Transverse colon (tissue), 4 donors: ENCODE results near the gene SLC37A2. TPM values are rescaled to one million over a fixed set of nuclear protein-coding genes. Genes with fewer than 3 reads are reported as not detected.
A peak's percentile ranks its signal among the peaks of the same experiment; 100 is the strongest.

ENCODE experiments used
- DNase-seq: peaks from one replicate; pipeline ENCODE4 v3.0.0-alpha.2; 2019
- H3K27ac ChIP-seq, 4 donors: fragments of 200-600 bp; sonication (generic); 2 replicates each; pipeline ENCODE4 v1.5.1; 2016 to 2018; ENCODE audit warnings: inconsistent platforms in 4 of 4
- H3K27me3 ChIP-seq: fragments of 200-600 bp; sonication (generic); 2 replicates; pipeline ENCODE4 v1.5.1; 2017; ENCODE audit warnings: inconsistent platforms
- H3K36me3 ChIP-seq, 4 donors: fragments of 200-600 bp; sonication (generic); 2 replicates each; pipeline ENCODE4 v1.5.1; 2017 to 2019; ENCODE audit warnings: inconsistent platforms in 4 of 4
- H3K4me1 ChIP-seq, 4 donors: fragments of 200-600 bp; sonication (generic); 2 replicates each; pipeline ENCODE4 v1.5.1; 2017 to 2020; ENCODE audit warnings: inconsistent platforms in 4 of 4
- H3K4me3 ChIP-seq, 4 donors: fragments of 200-600 bp; sonication (generic); 1 replicate in 1 of 4; 2 replicates in 3 of 4; pipeline versions ENCODE4 v1.5.1 to v1.6.1; 2017 to 2019; ENCODE audit warnings: inconsistent platforms in 4 of 4
- H3K9me3 ChIP-seq, 2 donors: fragments of 200-600 bp; sonication (generic); 2 replicates each; pipeline ENCODE4 v1.5.1; 2017 to 2019; ENCODE audit warnings: inconsistent platforms in 2 of 2
- CTCF ChIP-seq, 5 experiments: fragments of 200-600 bp in 3 of 5; fragments of 450-650 bp in 2 of 5; sonication (generic) in 3 of 5; IDR thresholded peaks; 1 replicate in 2 of 5; 2 replicates in 3 of 5; pipeline ENCODE4 v1.5.1; 2016 to 2017; ENCODE audit warnings: antibody characterized with exemption in 5 of 5, inconsistent platforms in 3 of 5, mild to moderate bottlenecking in 2 of 5, moderate library complexity in 1 of 5
- EP300 ChIP-seq: sonication (generic); formaldehyde crosslinking; IDR thresholded peaks from one replicate; pipeline ENCODE4 v1.6.1; 2017; ENCODE audit warnings: antibody characterized with exemption, low read depth
- POLR2A ChIP-seq: fragments of 450-650 bp; IDR thresholded peaks from one replicate; pipeline ENCODE4 v1.6.1; 2016; ENCODE audit warnings: antibody characterized with exemption, mild to moderate bottlenecking, moderate library complexity
- POLR2AphosphoS5 ChIP-seq, 3 donors: sonication (generic); formaldehyde crosslinking; IDR thresholded peaks; one replicate each; pipeline ENCODE4 v1.6.1; 2016; ENCODE audit warnings: antibody characterized with exemption in 3 of 3
- WGBS, 2 donors: methylation state at CpG; one replicate each; pipeline ENCODE4 v1.1.5; 2018; ENCODE audit warnings: low coverage in 1 of 2; 5-methylcytosine and 5-hydroxymethylcytosine counted together
- in situ Hi-C, 4 donors: fragments of 200-750 bp; cut with MboI; loops; one replicate each; pipeline versions ENCODE4 v1.15.0 to v1.15.1; 2017; ENCODE audit warnings: low sequenced_read_pairs in 3 of 4, low pct_ligation_motif_present in 1 of 4, low pct_unique_long_range_greater_than_20kb in 1 of 4
- intact Hi-C: fragments of 100-400 bp; cut with DNase I; formaldehyde crosslinking; loops from one replicate; pipeline ENCODE4 v1.15.1; 2023; ENCODE audit warnings: low total_unique reads
- total RNA-seq, 4 donors: library from RNA; depleted of rRNA; stranded (reverse); fragments of >200 nt; gene quantifications; one replicate each; pipeline ENCODE4 v1.1.0, GENCODE V29; 2016

The SLC37A2 gene
- total RNA-seq, 4 donors from 2014 or later, result 2.4 to 20.6 (median 5.9) TPM

DNA sequence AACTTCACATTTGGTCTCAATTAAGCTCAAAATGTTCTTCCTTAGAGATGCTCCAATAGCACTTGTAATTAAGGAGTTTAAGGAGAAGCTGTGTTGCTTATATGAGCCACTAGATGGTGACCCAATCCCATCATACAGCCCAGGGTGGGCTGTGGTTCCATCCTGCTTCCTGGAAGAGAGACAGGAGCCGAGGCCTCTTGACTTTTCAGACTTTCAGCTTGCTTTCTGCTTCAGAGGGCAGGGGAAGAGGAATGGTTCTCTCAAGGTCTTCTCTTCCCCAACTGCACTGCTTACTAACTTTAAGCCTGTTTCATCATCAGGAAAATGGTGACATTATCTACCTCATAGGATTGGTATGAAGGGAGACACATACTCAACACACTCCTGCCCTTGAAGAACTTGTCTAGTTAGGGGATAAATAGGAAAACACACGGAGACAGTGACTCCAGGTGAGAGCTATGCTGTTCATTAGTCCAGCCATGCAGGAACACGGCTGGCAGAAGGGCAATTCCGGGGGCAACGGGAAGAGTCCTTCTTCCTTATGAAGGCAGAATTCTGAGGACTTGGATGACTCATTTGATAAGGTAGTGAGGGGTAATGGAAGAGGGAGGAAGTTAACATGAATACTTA, 28.3 kb downstream of the SLC37A2 start:
- Histone ChIP-seq H3K27me3 (no peaks in the 10 kb centered on the region), H3K36me3 (no peaks in the 10 kb centered on the region), H3K9me3 (no peaks in the 10 kb centered on the region), H3K4me1 (no peaks in the 10 kb centered on the region), H3K27ac (no peak overlapping the region), H3K4me3 (no peak overlapping the region)
- TF ChIP-seq CTCF (IDR thresholded peaks at IDR 0.05) (peak; percentile 15 to 41 (median 39)), EP300 (no peak), POLR2AphosphoS5 (IDR thresholded peaks at IDR 0.05) (no peak), POLR2A (no peak)
- in situ Hi-C loops (no loop called here), intact Hi-C loops (no loop called here)
- DNase-seq, result no peak
- WGBS, 2 donors, result 56 to 73% methylated on average over 3 to 5 of the region's 5 CpGs

- H3K27ac ChIP-seq, result no peak overlapping the region
- no peaks in the 10 kb centered on the region for H3K9me3 ChIP-seq
- H3K4me3 ChIP-seq, result no peak overlapping the region
- WGBS, 2 donors, result 83 to 86% methylated on average over 3 to 6 of the region's 6 CpGs
- in situ Hi-C loops, result no loop called here
- no peaks in the 10 kb centered on the region for H3K27me3 ChIP-seq
- DNase-seq, result no peak
- intact Hi-C loops, result no loop called here
- no peaks in the 10 kb centered on the region for H3K4me1 ChIP-seq
- TF ChIP-seq POLR2A (no peak), POLR2AphosphoS5 (IDR thresholded peaks at IDR 0.05) (no peak)
- peaks cover 0 to 3% (median 0%) of the 10 kb centered on the region in 4 donors for H3K36me3 ChIP-seq
Measured at GRCh38 chr11:125091877-125092664, 29.0 kb downstream of the SLC37A2 start.

DNA sequence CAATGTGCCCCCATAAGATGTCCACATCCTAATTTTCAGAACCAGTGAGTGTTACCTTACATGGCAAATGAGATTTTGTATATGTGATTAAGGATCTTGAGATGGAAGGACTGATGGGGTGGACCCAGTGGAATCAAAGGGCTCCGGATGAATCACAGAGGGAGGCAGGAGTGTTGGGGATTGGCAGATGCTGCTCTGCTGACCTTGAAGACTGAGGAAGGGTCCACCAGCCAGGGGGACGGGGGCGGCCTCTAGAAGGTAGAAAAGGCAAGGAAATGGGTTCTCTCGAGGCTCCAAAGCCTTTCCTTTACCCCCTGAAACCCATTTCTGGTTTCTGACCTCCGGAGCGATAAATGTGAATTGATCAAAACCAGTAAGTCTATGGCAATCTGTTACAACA, 29.6 kb downstream of the SLC37A2 start:
- H3K9me3 ChIP-seq, result no peaks in the 10 kb centered on the region
- H3K27ac ChIP-seq, result no peak overlapping the region
- TF ChIP-seq POLR2A (no peak), EP300 (no peak), POLR2AphosphoS5 (IDR thresholded peaks at IDR 0.05) (no peak), CTCF (IDR thresholded peaks at IDR 0.05) (no peak)
- no peaks in the 10 kb centered on the region for H3K4me1 ChIP-seq
- in situ Hi-C loops (no loop called here), intact Hi-C loops (no loop called here)
- no peak overlapping the region for H3K4me3 ChIP-seq
- WGBS, 2 donors, result 87% methylated on average over 6 of the region's 6 CpGs; no CpG with 5 or more reads in 1 of the 2 donors
- H3K36me3 ChIP-seq, result peaks cover 0 to 8% (median 0%) of the 10 kb centered on the region in 4 donors
- DNase-seq, result no peak
- no peaks in the 10 kb centered on the region for H3K27me3 ChIP-seq

GRCh38 chr11:125093502-125093901, 30.4 kb downstream of the SLC37A2 start:
- intact Hi-C loops, result no loop called here
- no peaks in the 10 kb centered on the region for H3K4me1 ChIP-seq
- in situ Hi-C loops, result no loop called here

More at GRCh38 chr11:125093502-125093901, 30.4 kb downstream of the SLC37A2 start:
- H3K27me3 ChIP-seq, result no peaks in the 10 kb centered on the region
- DNase-seq, result no peak
- no peak overlapping the region for H3K4me3 ChIP-seq
- no peaks in the 10 kb centered on the region for H3K9me3 ChIP-seq
- TF ChIP-seq POLR2A (no peak), EP300 (no peak), CTCF (IDR thresholded peaks at IDR 0.05) (no peak), POLR2AphosphoS5 (IDR thresholded peaks at IDR 0.05) (no peak)
- H3K36me3 ChIP-seq, result peaks cover 0 to 8% (median 0%) of the 10 kb centered on the region in 4 donors
- 84% methylated on average over 4 of the region's 4 CpGs; no CpG with 5 or more reads in 1 of the 2 donors for WGBS, 2 donors
- H3K27ac ChIP-seq, result no peak overlapping the region
